HepG2 (cell line): ENCODE data around the gene PLLP. TPM values are rescaled to one million over a fixed set of nuclear protein-coding genes. Genes with fewer than 3 reads are reported as not detected.

Experiments
- AGO2 ChIP-seq: fragments of 200-400 bp; formaldehyde crosslinking; optimal IDR thresholded peaks from 2 replicates; pipeline ENCODE3; 2017; ENCODE audit warnings: mild to moderate bottlenecking, low read depth, low read length, moderate library complexity
- ATAD3A ChIP-seq: sonication (generic); formaldehyde crosslinking; IDR thresholded peaks from 2 replicates; pipeline ENCODE4 v1.4.0; 2020; ENCODE audit warnings: missing genetic modification reagents
- ATF5 ChIP-seq: sonication (generic); formaldehyde crosslinking; IDR thresholded peaks from 2 replicates; pipeline ENCODE4 v1.4.0; 2020; ENCODE audit warnings: mild to moderate bottlenecking, low read depth, missing genetic modification reagents
- GABPA ChIP-seq, 2 experiments: IDR thresholded peaks; 2 replicates each; pipeline ENCODE4 v1.6.1; 2011 to 2016; ENCODE audit warnings: low read depth in 2 of 2, low read length in 1 of 2, missing biosample characterization in 1 of 2, missing genetic modification characterization in 1 of 2
- GTF2F1 ChIP-seq: fragments of 150-350 bp; IDR thresholded peaks from 2 replicates; pipeline ENCODE4 v1.6.1; 2014; ENCODE audit warnings: low read length
- HNF1B ChIP-seq: sonication (generic); formaldehyde crosslinking; IDR thresholded peaks from 2 replicates; pipeline ENCODE4 v1.5.1; 2020; ENCODE audit warnings: mild to moderate bottlenecking, moderate library complexity, missing genetic modification reagents
- HOXA3 ChIP-seq: sonication (generic); formaldehyde crosslinking; IDR thresholded peaks from 2 replicates; pipeline ENCODE4 v1.5.0; 2020; ENCODE audit warnings: missing genetic modification reagents
- JARID2 ChIP-seq: sonication (generic); formaldehyde crosslinking; IDR thresholded peaks from 2 replicates; pipeline ENCODE4 v1.8.1; 2023; ENCODE audit warnings: missing genetic modification reagents, inconsistent platforms; ENCODE audit not compliant: insufficient replicate concordance
- MEF2D ChIP-seq: sonication (generic); formaldehyde crosslinking; IDR thresholded peaks from 2 replicates; pipeline ENCODE4 v1.5.1; 2020; ENCODE audit warnings: mild to moderate bottlenecking, missing genetic modification reagents
- MIER3 ChIP-seq: IDR thresholded peaks from 2 replicates; pipeline ENCODE4 v1.6.1; 2016; ENCODE audit warnings: missing compliant biosample characterization, borderline replicate concordance
- MLLT10 ChIP-seq: sonication (generic); formaldehyde crosslinking; IDR thresholded peaks from 2 replicates; pipeline ENCODE4 v1.4.0; 2020; ENCODE audit warnings: missing genetic modification reagents
- NPAS2 ChIP-seq: sonication (generic); formaldehyde crosslinking; IDR thresholded peaks from 2 replicates; pipeline ENCODE4 v1.8.0; 2022; ENCODE audit warnings: mild to moderate bottlenecking, missing genetic modification reagents, borderline replicate concordance
- NR2F2 ChIP-seq: IDR thresholded peaks from 2 replicates; pipeline ENCODE4 v1.6.1; 2012; ENCODE audit warnings: low read depth, inconsistent platforms, borderline replicate concordance
- REPIN1 ChIP-seq: sonication (generic); formaldehyde crosslinking; IDR thresholded peaks from 2 replicates; pipeline ENCODE4 v1.8.0; 2022; ENCODE audit warnings: missing genetic modification reagents, low read depth, mild to moderate bottlenecking, borderline replicate concordance
- SRSF1 ChIP-seq: fragments of 200-400 bp; formaldehyde crosslinking; optimal IDR thresholded peaks from 2 replicates; pipeline ENCODE3; 2017; ENCODE audit warnings: mild to moderate bottlenecking, low read depth, low read length, moderate library complexity
- TOE1 ChIP-seq: sonication (generic); formaldehyde crosslinking; IDR thresholded peaks from 2 replicates; pipeline ENCODE4 v1.4.0; 2020; ENCODE audit warnings: mild to moderate bottlenecking, missing genetic modification reagents
- YY1 ChIP-seq: IDR thresholded peaks from 2 replicates; pipeline ENCODE4 v1.6.1; 2011; ENCODE audit warnings: low read length, low read depth, moderate library complexity, mild to moderate bottlenecking; ENCODE audit not compliant: insufficient read depth, insufficient replicate concordance
- ZFP36L2 ChIP-seq: sonication (generic); formaldehyde crosslinking; IDR thresholded peaks from 2 replicates; pipeline ENCODE4 v1.4.0; 2020; ENCODE audit warnings: missing genetic modification reagents
- ZNF367 ChIP-seq: sonication (generic); formaldehyde crosslinking; IDR thresholded peaks from 2 replicates; pipeline ENCODE4 v1.4.0; 2020; ENCODE audit warnings: missing genetic modification reagents, borderline replicate concordance
- ZNF484 ChIP-seq: sonication (generic); formaldehyde crosslinking; IDR thresholded peaks from 2 replicates; pipeline ENCODE4 v1.5.1; 2020; ENCODE audit warnings: mild to moderate bottlenecking, low read depth, missing genetic modification reagents, borderline replicate concordance
- ZNF570 ChIP-seq: sonication (generic); formaldehyde crosslinking; IDR thresholded peaks from 2 replicates; pipeline ENCODE4 v1.4.0; 2020; ENCODE audit warnings: mild to moderate bottlenecking, missing genetic modification reagents, borderline replicate concordance
- ZNF577 ChIP-seq: sonication (generic); formaldehyde crosslinking; IDR thresholded peaks from 2 replicates; pipeline ENCODE4 v1.4.0; 2020; ENCODE audit warnings: mild to moderate bottlenecking, low read depth, missing genetic modification reagents, borderline replicate concordance
- ZNF704 ChIP-seq: sonication (generic); formaldehyde crosslinking; IDR thresholded peaks from 2 replicates; pipeline ENCODE4 v1.8.1; 2023; ENCODE audit warnings: mild to moderate bottlenecking, inconsistent platforms, moderate library complexity, missing genetic modification reagents, borderline replicate concordance
- ZNF737 ChIP-seq: sonication (generic); formaldehyde crosslinking; IDR thresholded peaks from 2 replicates; pipeline ENCODE4 v1.5.0; 2020; ENCODE audit warnings: missing genetic modification reagents, mild to moderate bottlenecking, borderline replicate concordance
- polyA plus RNA-seq, 8 experiments: library from polyadenylated mRNA; depleted of rRNA in 3 of 8; stranded (reverse) in 7 of 8; unstranded in 1 of 8; fragments of >200 nt; fragmentation: Illumina TruSeq in 4 of 8; extraction: Trizol in 4 of 8; gene quantifications; 2 replicates each; pipeline versions ENCODE4 v1.2.1 to v1.2.3, GENCODE V29; 2011 to 2016; ENCODE audit warnings: low read depth in 4 of 8, missing spikeins in 1 of 8, mixed read lengths in 1 of 8; ENCODE audit not compliant: insufficient read depth in 1 of 8
- total RNA-seq, 5 experiments: library from RNA; depleted of rRNA; stranded (reverse); fragments of >200 nt; fragmentation: Illumina TruSeq; extraction: Trizol; gene quantifications; 2 replicates each; pipeline ENCODE4 v1.2.3, GENCODE V29; 2016; ENCODE audit warnings: low read depth in 1 of 5
- TF ChIP-seq, protein P1 (sequence below): sonication (generic); formaldehyde crosslinking; IDR thresholded peaks from 2 replicates; pipeline ENCODE4 v1.5.0; 2020; ENCODE audit warnings: mild to moderate bottlenecking, missing genetic modification reagents

Gene PLLP
- total and polyA plus RNA-seq, 2 of the 13 experiments (the other 11 are each of a cell fraction or from before 2014, with no cell fraction given), result 60.6 to 127 TPM

GRCh38 chr16:57300387-57301125 lies 16.1 kb upstream of the PLLP start (continued):
- TF ChIP-seq ZNF367 (CRISPR knock-in tag) (no peak), TOE1 (CRISPR knock-in tag) (no peak), ZNF704 (CRISPR knock-in tag) (peak; percentile 50; the same call in 1 of the 2 replicates), JARID2 (CRISPR knock-in tag) (peak; percentile 93), YY1 (peak; percentile 70), AGO2 (no peak), SRSF1 (peak; percentile 6), GTF2F1 (no peak), ZNF570 (CRISPR knock-in tag) (0 out of 2 replicates have a peak, but pooled peaks have one; percentile 44), REPIN1 (CRISPR knock-in tag) (peak; percentile 98), GABPA (IDR thresholded peaks at IDR 0.05; ENCODE audit: low read depth, low read length) (no peak), GABPA (CRISPR knock-in tag; IDR thresholded peaks at IDR 0.05; ENCODE audit: low read depth) (peak; percentile 55), NPAS2 (CRISPR knock-in tag) (no peak), HNF1B (CRISPR knock-in tag) (peak; percentile 88; the same call in 1 of the 2 replicates), MEF2D (CRISPR knock-in tag) (no peak; the same call in 1 of the 2 replicates), MIER3 (CRISPR knock-in tag) (peak; percentile 99), ATAD3A (CRISPR knock-in tag) (no peak), ATF5 (CRISPR knock-in tag) (no peak), ZNF577 (no peak), ZNF484 (CRISPR knock-in tag) (no peak), NR2F2 (peak; percentile 70; the same call in 1 of the 2 replicates), HOXA3 (peak; percentile 85), ZNF737 (CRISPR knock-in tag) (peak; percentile 47; the same call in 1 of the 2 replicates), MLLT10 (CRISPR knock-in tag) (no peak), ZFP36L2 (CRISPR knock-in tag) (peak; percentile 15)
- TF ChIP-seq, protein P1, sequence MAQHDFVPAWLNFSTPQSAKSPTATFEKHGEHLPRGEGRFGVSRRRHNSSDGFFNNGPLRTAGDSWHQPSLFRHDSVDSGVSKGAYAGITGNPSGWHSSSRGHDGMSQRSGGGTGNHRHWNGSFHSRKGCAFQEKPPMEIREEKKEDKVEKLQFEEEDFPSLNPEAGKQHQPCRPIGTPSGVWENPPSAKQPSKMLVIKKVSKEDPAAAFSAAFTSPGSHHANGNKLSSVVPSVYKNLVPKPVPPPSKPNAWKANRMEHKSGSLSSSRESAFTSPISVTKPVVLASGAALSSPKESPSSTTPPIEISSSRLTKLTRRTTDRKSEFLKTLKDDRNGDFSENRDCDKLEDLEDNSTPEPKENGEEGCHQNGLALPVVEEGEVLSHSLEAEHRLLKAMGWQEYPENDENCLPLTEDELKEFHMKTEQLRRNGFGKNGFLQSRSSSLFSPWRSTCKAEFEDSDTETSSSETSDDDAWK (CRISPR knock-in tag), result no peak
